Loucy (cell line): ENCODE data around the gene FBXL19.

Experiments used
- EZH2phosphoT487 ChIP-seq: fragments of 200-600 bp; IDR thresholded peaks from 2 replicates; pipeline ENCODE4 v1.6.1; 2018; ENCODE audit warnings: antibody characterized with exemption, mild to moderate bottlenecking, moderate library complexity, borderline replicate concordance
- TF ChIP-seq, protein P1 (sequence below): fragments of 200-600 bp; sonication (generic); conservative IDR thresholded peaks from 2 replicates; pipeline ENCODE4 v1.5.1; 2014; ENCODE audit warnings: mild to moderate bottlenecking, antibody characterized with exemption, low read length

DNA sequence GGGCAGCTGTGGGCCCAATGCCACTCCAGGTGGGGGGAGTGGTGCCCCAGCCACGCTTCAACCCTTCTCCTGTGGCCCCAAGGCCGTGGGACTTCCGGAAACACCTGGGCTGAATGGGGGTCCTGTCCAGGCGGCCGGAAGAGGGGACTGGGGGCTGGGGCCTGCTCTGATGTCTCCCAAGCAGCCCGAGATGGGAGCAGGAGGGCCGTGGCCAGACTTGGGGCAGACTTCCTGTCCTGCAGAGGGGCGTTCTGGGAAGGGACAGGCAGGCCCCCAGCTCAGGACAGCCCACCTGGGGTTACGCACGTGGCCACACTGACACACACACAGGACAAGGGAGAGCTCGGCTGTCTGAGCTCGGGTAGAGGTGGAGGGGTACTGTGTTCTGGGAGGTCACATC is 66.7 kb downstream of the FBXL19 start:
- TF ChIP-seq, protein P1, sequence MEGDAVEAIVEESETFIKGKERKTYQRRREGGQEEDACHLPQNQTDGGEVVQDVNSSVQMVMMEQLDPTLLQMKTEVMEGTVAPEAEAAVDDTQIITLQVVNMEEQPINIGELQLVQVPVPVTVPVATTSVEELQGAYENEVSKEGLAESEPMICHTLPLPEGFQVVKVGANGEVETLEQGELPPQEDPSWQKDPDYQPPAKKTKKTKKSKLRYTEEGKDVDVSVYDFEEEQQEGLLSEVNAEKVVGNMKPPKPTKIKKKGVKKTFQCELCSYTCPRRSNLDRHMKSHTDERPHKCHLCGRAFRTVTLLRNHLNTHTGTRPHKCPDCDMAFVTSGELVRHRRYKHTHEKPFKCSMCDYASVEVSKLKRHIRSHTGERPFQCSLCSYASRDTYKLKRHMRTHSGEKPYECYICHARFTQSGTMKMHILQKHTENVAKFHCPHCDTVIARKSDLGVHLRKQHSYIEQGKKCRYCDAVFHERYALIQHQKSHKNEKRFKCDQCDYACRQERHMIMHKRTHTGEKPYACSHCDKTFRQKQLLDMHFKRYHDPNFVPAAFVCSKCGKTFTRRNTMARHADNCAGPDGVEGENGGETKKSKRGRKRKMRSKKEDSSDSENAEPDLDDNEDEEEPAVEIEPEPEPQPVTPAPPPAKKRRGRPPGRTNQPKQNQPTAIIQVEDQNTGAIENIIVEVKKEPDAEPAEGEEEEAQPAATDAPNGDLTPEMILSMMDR: no peak
- TF ChIP-seq EZH2phosphoT487: no peak
